CD14-positive monocyte (primary cell): ENCODE results near the gene RCE1. TPM values are rescaled to one million over a fixed set of nuclear protein-coding genes. Genes with fewer than 3 reads are reported as not detected.

Experiments
- DNase-seq, 3 donors: peaks; one replicate each; pipeline ENCODE4 v3.0.0-alpha.2; 2011 to 2022
- H2AFZ ChIP-seq: 2 replicates; pipeline ENCODE4 v1.6.0; 2012; ENCODE audit warnings: mild to moderate bottlenecking, low read depth, low read length, inconsistent platforms; ENCODE audit not compliant: insufficient read depth, poor library complexity, severe bottlenecking
- H3K27ac ChIP-seq, 2 donors: 1 replicate in 1 of 2; 2 replicates in 1 of 2; pipeline ENCODE4 v1.5.1; 2012 to 2013; ENCODE audit warnings: low read length in 2 of 2, control low read depth in 1 of 2, inconsistent platforms in 1 of 2, low read depth in 1 of 2, mild to moderate bottlenecking in 1 of 2
- H3K27me3 ChIP-seq, 2 donors: one replicate each; pipeline versions ENCODE4 v1.6.0 to v1.6.1; 2011 to 2013; ENCODE audit warnings: low read length in 2 of 2; ENCODE audit not compliant: control insufficient read depth in 2 of 2, insufficient read depth in 2 of 2
- H3K36me3 ChIP-seq, 2 donors: replicated peaks in 1 of 2; 1 replicate in 1 of 2; 2 replicates in 1 of 2; pipeline versions ENCODE4 v1.5.1 to v1.6.1; 2012 to 2013; ENCODE audit warnings: low read length in 2 of 2, control low read depth in 1 of 2, inconsistent platforms in 1 of 2, mild to moderate bottlenecking in 1 of 2; ENCODE audit not compliant: insufficient read depth in 2 of 2, control insufficient read depth in 1 of 2
- H3K4me1 ChIP-seq, 2 donors: 1 replicate in 1 of 2; 2 replicates in 1 of 2; pipeline versions ENCODE4 v1.5.1 to v1.6.1; 2012 to 2013; ENCODE audit warnings: low read length in 2 of 2, control low read depth in 1 of 2, inconsistent platforms in 1 of 2, mild to moderate bottlenecking in 1 of 2, moderate library complexity in 1 of 2; ENCODE audit not compliant: insufficient read depth in 2 of 2, control insufficient read depth in 1 of 2
- H3K4me2 ChIP-seq: replicated peaks from 2 replicates; pipeline ENCODE3; 2012; ENCODE audit warnings: low read length, moderate library complexity, mild to moderate bottlenecking; ENCODE audit not compliant: poor library complexity, severe bottlenecking; ENCODE audit errors: extremely low read depth
- H3K4me3 ChIP-seq, 3 experiments: fragments of 200-600 bp in 1 of 3; sonication (generic) in 1 of 3; replicated peaks in 1 of 3; 1 replicate in 2 of 3; 2 replicates in 1 of 3; pipeline ENCODE4 v1.5.1; 2011 to 2013; ENCODE audit warnings: low read length in 3 of 3, mild to moderate bottlenecking in 3 of 3, control low read depth in 2 of 3, low read depth in 2 of 3, inconsistent platforms in 1 of 3, moderate library complexity in 1 of 3
- H3K79me2 ChIP-seq: 2 replicates; pipeline ENCODE4 v1.6.0; 2012; ENCODE audit warnings: mild to moderate bottlenecking, control low read depth, inconsistent platforms, low read length, moderate library complexity; ENCODE audit not compliant: insufficient read depth
- H3K9ac ChIP-seq: 2 replicates; pipeline ENCODE4 v1.6.0; 2017; ENCODE audit warnings: low read length, mild to moderate bottlenecking; ENCODE audit not compliant: insufficient read depth, poor library complexity, severe bottlenecking
- H3K9me3 ChIP-seq, 2 donors: replicated peaks in 1 of 2; 1 replicate in 1 of 2; 2 replicates in 1 of 2; pipeline versions ENCODE4 v1.5.1 to v1.6.1; 2012 to 2013; ENCODE audit warnings: low read length in 2 of 2, control low read depth in 1 of 2; ENCODE audit not compliant: control insufficient read depth in 1 of 2, insufficient read depth in 1 of 2
- H4K20me1 ChIP-seq: 2 replicates; pipeline ENCODE4 v1.6.0; 2012; ENCODE audit warnings: mild to moderate bottlenecking, low read length, control low read depth, moderate library complexity; ENCODE audit not compliant: insufficient read depth
- H3K27ac Mint-ChIP-seq, 7 donors: one replicate each; pipeline ENCODE4 v1.8.0; 2020; ENCODE audit warnings: mild to moderate bottlenecking in 7 of 7, mixed read lengths in 7 of 7, moderate library complexity in 6 of 7, inconsistent platforms in 2 of 7
- H3K27me3 Mint-ChIP-seq, 3 donors: one replicate each; pipeline ENCODE4 v1.8.0; 2021 to 2022; ENCODE audit warnings: low read depth in 3 of 3, mild to moderate bottlenecking in 3 of 3, mixed read lengths in 3 of 3, moderate library complexity in 3 of 3, inconsistent platforms in 1 of 3
- H3K36me3 Mint-ChIP-seq, 2 donors: one replicate each; pipeline ENCODE4 v1.8.0; 2020; ENCODE audit warnings: mixed read lengths in 2 of 2, inconsistent platforms in 1 of 2, mild to moderate bottlenecking in 1 of 2
- H3K4me1 Mint-ChIP-seq: one replicate; pipeline ENCODE4 v1.8.0; 2020; ENCODE audit warnings: mild to moderate bottlenecking, mixed read lengths
- H3K4me3 Mint-ChIP-seq, 2 donors: one replicate each; pipeline ENCODE4 v1.8.0; 2020; ENCODE audit warnings: mild to moderate bottlenecking in 2 of 2, mixed read lengths in 2 of 2, moderate library complexity in 1 of 2
- H3K9me3 Mint-ChIP-seq, 7 donors: one replicate each; pipeline ENCODE4 v1.8.0; 2020 to 2022; ENCODE audit warnings: mixed read lengths in 7 of 7, mild to moderate bottlenecking in 6 of 7, moderate library complexity in 6 of 7, inconsistent platforms in 2 of 7
- WGBS: methylation state at CpG from one replicate; pipeline ENCODE4 v1.1.5; 2013; ENCODE audit warnings: missing lambda C conversion rate; ENCODE audit not compliant: insufficient coverage; 5-methylcytosine and 5-hydroxymethylcytosine counted together
- intact Hi-C, 2 donors: fragments of 100-400 bp; cut with micrococcal nuclease; formaldehyde crosslinking; loops; one replicate each; pipeline versions ENCODE4 v1.15.0 to v1.15.1; 2023
- polyA plus RNA-seq, 3 donors: library from polyadenylated mRNA; depleted of rRNA in 1 of 3; unstranded in 2 of 3; stranded (reverse) in 1 of 3; fragments of 300-500 nt in 2 of 3; fragments of >200 nt in 1 of 3; fragmentation: Illumina TruSeq in 2 of 3; gene quantifications; 1 replicate in 2 of 3; 2 replicates in 1 of 3; pipeline ENCODE4 v1.2.3, GENCODE V29; 2012 to 2021
- TF ChIP-seq, protein P1 (sequence below): fragments of 200-600 bp; IDR thresholded peaks from one replicate; pipeline ENCODE4 v1.8.0; 2022; ENCODE audit warnings: antibody characterized with exemption, mild to moderate bottlenecking

The RCE1 gene
- polyA plus RNA-seq, 3 donors, result 20.3 to 24.7 (median 22.8) TPM

DNA sequence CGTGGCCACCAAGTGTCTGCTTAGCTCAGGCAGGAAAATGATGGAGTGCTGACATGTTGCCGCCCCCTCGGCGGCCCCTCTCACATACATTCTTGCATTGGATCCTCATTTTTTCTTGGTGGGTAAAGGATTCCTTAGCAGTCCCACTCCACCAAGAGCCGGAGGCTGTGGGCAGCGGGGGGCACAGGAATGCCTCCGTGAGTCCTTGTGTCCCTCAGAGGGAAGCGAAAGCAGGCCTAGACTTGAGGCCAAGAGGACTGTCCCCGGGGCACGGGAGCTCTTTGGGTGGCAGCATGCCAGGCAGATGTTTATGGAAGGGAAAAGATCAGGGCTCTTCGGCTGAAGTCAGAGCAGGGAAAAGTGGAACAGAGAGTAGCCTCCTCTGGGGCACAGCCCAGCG is 35.2 kb downstream of the RCE1 start:
- Histone ChIP-seq H2AFZ (no peak overlapping the region), H4K20me1 (no peaks in the 10 kb centered on the region), H3K9me3 (no peaks in the 10 kb centered on the region), H3K4me1 (peaks cover 3 to 5% of the 10 kb centered on the region in 2 donors), H3K9ac (no peak overlapping the region), H3K4me3 (no peak overlapping the region), H3K79me2 (no peaks in the 10 kb centered on the region), H3K4me2 (no peak overlapping the region), H3K27ac (no peak overlapping the region), H3K27me3 (no peaks in the 10 kb centered on the region), H3K36me3 (no peaks in the 10 kb centered on the region)
- Mint-ChIP-seq H3K27me3 (peaks cover 5 to 8% (median 8%) of the 10 kb centered on the region in 3 donors), H3K9me3 (no peaks in the 10 kb centered on the region), H3K4me1 (peaks cover 25% of the 10 kb centered on the region), H3K27ac (no peak overlapping the region), H3K4me3 (no peak overlapping the region), H3K36me3 (no peaks in the 10 kb centered on the region)
- TF ChIP-seq, protein P1, sequence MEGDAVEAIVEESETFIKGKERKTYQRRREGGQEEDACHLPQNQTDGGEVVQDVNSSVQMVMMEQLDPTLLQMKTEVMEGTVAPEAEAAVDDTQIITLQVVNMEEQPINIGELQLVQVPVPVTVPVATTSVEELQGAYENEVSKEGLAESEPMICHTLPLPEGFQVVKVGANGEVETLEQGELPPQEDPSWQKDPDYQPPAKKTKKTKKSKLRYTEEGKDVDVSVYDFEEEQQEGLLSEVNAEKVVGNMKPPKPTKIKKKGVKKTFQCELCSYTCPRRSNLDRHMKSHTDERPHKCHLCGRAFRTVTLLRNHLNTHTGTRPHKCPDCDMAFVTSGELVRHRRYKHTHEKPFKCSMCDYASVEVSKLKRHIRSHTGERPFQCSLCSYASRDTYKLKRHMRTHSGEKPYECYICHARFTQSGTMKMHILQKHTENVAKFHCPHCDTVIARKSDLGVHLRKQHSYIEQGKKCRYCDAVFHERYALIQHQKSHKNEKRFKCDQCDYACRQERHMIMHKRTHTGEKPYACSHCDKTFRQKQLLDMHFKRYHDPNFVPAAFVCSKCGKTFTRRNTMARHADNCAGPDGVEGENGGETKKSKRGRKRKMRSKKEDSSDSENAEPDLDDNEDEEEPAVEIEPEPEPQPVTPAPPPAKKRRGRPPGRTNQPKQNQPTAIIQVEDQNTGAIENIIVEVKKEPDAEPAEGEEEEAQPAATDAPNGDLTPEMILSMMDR, result no peak
- DNase-seq, result no peak
- 87% methylated on average over 7 of the region's 12 CpGs for WGBS
- intact Hi-C loops, result no loop called here

DNA sequence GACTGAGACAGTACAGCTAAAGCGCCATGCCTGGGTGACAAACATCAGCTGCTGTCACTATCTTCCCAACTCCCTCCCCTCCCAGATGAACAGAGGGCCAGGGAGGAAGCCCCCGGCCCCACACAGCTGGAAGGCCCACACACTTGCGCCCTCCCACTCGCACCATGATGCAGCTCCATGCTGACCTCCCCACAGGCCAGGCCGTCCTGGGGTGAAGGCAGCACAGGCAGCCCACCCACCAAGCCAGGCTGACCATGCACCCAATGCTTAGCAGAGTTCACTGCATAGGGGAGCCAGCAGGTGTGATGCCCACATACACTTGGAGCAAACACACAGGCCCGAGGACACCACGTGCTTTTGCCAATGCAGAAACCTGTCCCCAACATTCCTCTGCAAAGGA is 35.8 kb downstream of the RCE1 start:
- 100% methylated on average over 5 of the region's 7 CpGs for WGBS

More for the DNA sequence above, 35.8 kb downstream of the RCE1 start:
- no peaks in the 10 kb centered on the region for H4K20me1 ChIP-seq
- H3K9me3 ChIP-seq, result no peaks in the 10 kb centered on the region
- DNase-seq, result no peak
- H3K79me2 ChIP-seq, result no peaks in the 10 kb centered on the region
- Mint-ChIP-seq H3K36me3 (no peaks in the 10 kb centered on the region), H3K4me3 (no peak overlapping the region), H3K27me3 (peaks cover 7 to 8% (median 8%) of the 10 kb centered on the region in 3 donors), H3K4me1 (peaks cover 24% of the 10 kb centered on the region), H3K27ac (no peak overlapping the region), H3K9me3 (no peaks in the 10 kb centered on the region)
- H3K4me2 ChIP-seq, result no peak overlapping the region
- no peak overlapping the region for H3K27ac ChIP-seq
- H3K27me3 ChIP-seq, result no peaks in the 10 kb centered on the region
- intact Hi-C loops, result no loop called here
- TF ChIP-seq, protein P1, result no peak
- H3K4me3 ChIP-seq, result no peak overlapping the region
- no peak overlapping the region for H2AFZ ChIP-seq
- H3K4me1 ChIP-seq, result peaks cover 3 to 5% of the 10 kb centered on the region in 2 donors
- no peak overlapping the region for H3K9ac ChIP-seq
- H3K36me3 ChIP-seq, result no peaks in the 10 kb centered on the region
